GM18507 (cell line): ENCODE results near the gene BAMBI.

ENCODE experiments used
- DNase-seq: peaks from one replicate; pipeline ENCODE4 v3.0.0; 2011; ENCODE audit warnings: low read depth; ENCODE audit not compliant: insufficient read length; ENCODE audit errors: extremely low spot score
- FAIRE-seq: peaks from 2 replicates; lab custom pipeline; 2011; peaks lifted over from hg19 to GRCh38; lab: Jason Lieb, UNC

The BAMBI gene

GRCh38 chr10:28692050-28692449 is 14.7 kb downstream of the BAMBI start:
- FAIRE-seq: no peak
- no peak for DNase-seq

GRCh38 chr10:28694530-28694929 is 17.2 kb downstream of the BAMBI start:
- FAIRE-seq (no peak), DNase-seq (no peak)

GRCh38 chr10:28698075-28698474 is 20.8 kb downstream of the BAMBI start:
- FAIRE-seq (no peak), DNase-seq (no peak)

- DNase-seq (no peak), FAIRE-seq (no peak)
Measured at GRCh38 chr10:28704464-28705161, 27.3 kb downstream of the BAMBI start.

GRCh38 chr10:28705472-28705871 is 28.2 kb downstream of the BAMBI start:
- no peak for FAIRE-seq
- DNase-seq: no peak

GRCh38 chr10:28709001-28709710 is 31.8 kb downstream of the BAMBI start:
- DNase-seq (no peak), FAIRE-seq (no peak)

GRCh38 chr10:28710202-28710886 is 33.0 kb downstream of the BAMBI start:
- FAIRE-seq (no peak), DNase-seq (no peak)

- FAIRE-seq (no peak), DNase-seq (no peak)
Measured at GRCh38 chr10:28711041-28711440, 33.7 kb downstream of the BAMBI start.

GRCh38 chr10:28711776-28712175 is 34.5 kb downstream of the BAMBI start:
- DNase-seq (no peak), FAIRE-seq (no peak)

- FAIRE-seq (no peak), DNase-seq (no peak)
Measured at GRCh38 chr10:28713626-28714352, 36.5 kb downstream of the BAMBI start.

- DNase-seq (no peak), FAIRE-seq (no peak)
Measured at GRCh38 chr10:28714401-28715053, 37.2 kb downstream of the BAMBI start.

- no peak for DNase-seq
- no peak for FAIRE-seq
Measured at GRCh38 chr10:28715246-28715645, 37.9 kb downstream of the BAMBI start.

- FAIRE-seq (no peak), DNase-seq (no peak)
Measured at GRCh38 chr10:28715757-28716156, 38.4 kb downstream of the BAMBI start.

GRCh38 chr10:28716748-28717147 is 39.4 kb downstream of the BAMBI start:
- FAIRE-seq (no peak), DNase-seq (no peak)

GRCh38 chr10:28717656-28718201 is 40.4 kb downstream of the BAMBI start:
- FAIRE-seq: no peak

GRCh38 chr10:28719789-28720436 is 42.6 kb downstream of the BAMBI start:
- DNase-seq: no peak
- FAIRE-seq: no peak

More at GRCh38 chr10:28717656-28718201, 40.4 kb downstream of the BAMBI start:
- no peak for DNase-seq

GRCh38 chr10:28721318-28721951 is 44.1 kb downstream of the BAMBI start:
- no peak for DNase-seq
- no peak for FAIRE-seq

GRCh38 chr10:28722065-28722803 is 44.9 kb downstream of the BAMBI start:
- FAIRE-seq (no peak), DNase-seq (no peak)
